Hepatocyte (in vitro differentiated cells): ENCODE data around the gene PLCXD3. TPM values are rescaled to one million over a fixed set of nuclear protein-coding genes. Genes with fewer than 3 reads are reported as not detected.

Experiments
- DNase-seq: peaks from one replicate; pipeline ENCODE4 v3.0.0-alpha.2; 2016; ENCODE audit warnings: low spot score
- H2AFZ ChIP-seq: fragments of 200-600 bp; sonication (generic); 2 replicates; pipeline ENCODE4 v1.6.0; 2016; ENCODE audit warnings: antibody characterized with exemption, mild to moderate bottlenecking
- H3K27ac ChIP-seq: fragments of 200-600 bp; sonication (generic); 2 replicates; pipeline ENCODE4 v1.5.1; 2016; ENCODE audit warnings: mild to moderate bottlenecking
- H3K27me3 ChIP-seq: fragments of 200-600 bp; sonication (generic); 2 replicates; pipeline ENCODE4 v1.6.1; 2016
- H3K36me3 ChIP-seq: fragments of 200-600 bp; sonication (generic); replicated peaks from 2 replicates; pipeline ENCODE4 v1.5.1; 2016; ENCODE audit warnings: low read depth; ENCODE audit not compliant: insufficient read depth
- H3K4me1 ChIP-seq: fragments of 200-600 bp; sonication (generic); 2 replicates; pipeline ENCODE4 v1.5.1; 2016; ENCODE audit warnings: mild to moderate bottlenecking, moderate library complexity; ENCODE audit not compliant: insufficient read depth
- H3K4me2 ChIP-seq: fragments of 200-600 bp; sonication (generic); 2 replicates; pipeline ENCODE4 v1.6.0; 2016
- H3K4me3 ChIP-seq: fragments of 200-600 bp; sonication (generic); 2 replicates; pipeline ENCODE4 v1.5.1; 2016; ENCODE audit warnings: mild to moderate bottlenecking
- H3K79me2 ChIP-seq: fragments of 200-600 bp; sonication (generic); 2 replicates; pipeline ENCODE4 v1.6.0; 2017; ENCODE audit warnings: mild to moderate bottlenecking
- H3K9me2 ChIP-seq: fragments of 200-600 bp; sonication (generic); replicated peaks from 2 replicates; pipeline ENCODE4 v1.6.0; 2017; ENCODE audit warnings: mild to moderate bottlenecking; ENCODE audit not compliant: insufficient read depth
- H3K9me3 ChIP-seq: fragments of 200-600 bp; sonication (generic); 2 replicates; pipeline ENCODE4 v1.5.1; 2016; ENCODE audit warnings: low read depth, mild to moderate bottlenecking
- H4K20me1 ChIP-seq: fragments of 200-600 bp; sonication (generic); 2 replicates; pipeline ENCODE4 v1.6.0; 2016; ENCODE audit warnings: mild to moderate bottlenecking; ENCODE audit not compliant: insufficient read depth, poor library complexity, severe bottlenecking
- EZH2 ChIP-seq: fragments of 200-600 bp; sonication (generic); IDR thresholded peaks from 2 replicates; pipeline ENCODE4 v1.6.1; 2016; ENCODE audit warnings: antibody characterized with exemption, mild to moderate bottlenecking, borderline replicate concordance
- EZH2phosphoT487 ChIP-seq: fragments of 200-600 bp; sonication (generic); IDR thresholded peaks from one replicate; pipeline ENCODE4 v1.6.1; 2018; ENCODE audit warnings: antibody characterized with exemption, mild to moderate bottlenecking, low read depth, moderate library complexity; ENCODE audit not compliant: unreplicated experiment, severe bottlenecking
- WGBS: methylation state at CpG from one replicate; pipeline ENCODE4 v1.1.6; 2016; ENCODE audit warnings: low lambda C conversion rate; ENCODE audit errors: missing lambda C conversion rate; 5-methylcytosine and 5-hydroxymethylcytosine counted together
- polyA plus RNA-seq: library from polyadenylated mRNA; unstranded; fragments of >200 nt; fragmentation: Nextera tagmentation; extraction: Ambion mirVana; gene quantifications from 2 replicates; pipeline ENCODE4 v1.2.1, GENCODE V29; 2016
- total RNA-seq: library from RNA; depleted of rRNA; stranded (reverse); fragments of >200 nt; gene quantifications from 2 replicates; pipeline ENCODE4 v1.2.3, GENCODE V29; 2014
- TF ChIP-seq, protein P1 (sequence below): fragments of 200-600 bp; sonication (generic); IDR thresholded peaks from 2 replicates; pipeline ENCODE4 v1.5.1; 2016; ENCODE audit warnings: antibody characterized with exemption, mild to moderate bottlenecking; ENCODE audit not compliant: poor library complexity

PLCXD3 gene
- total and polyA plus RNA-seq, 2 experiments from 2014 or later: 0.47 to 2.2 TPM

DNA sequence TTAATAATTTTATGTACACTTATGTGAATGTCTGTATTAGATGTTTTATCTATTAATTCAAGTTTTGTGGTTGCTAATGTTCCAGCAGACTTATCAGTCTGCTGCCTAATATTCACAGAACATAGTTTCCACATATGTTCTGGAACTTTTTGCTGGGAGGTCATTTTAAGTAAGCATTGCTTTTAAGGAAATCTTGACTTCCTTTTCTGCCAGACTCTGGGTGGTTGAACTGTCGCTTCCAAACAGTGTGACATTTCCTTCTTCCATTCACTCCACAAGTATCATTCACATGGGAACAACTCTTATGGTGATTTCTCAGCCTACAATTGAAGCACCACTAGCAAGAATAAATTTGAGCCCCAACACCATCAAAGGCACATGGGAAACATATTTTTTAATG, 82.9 kb downstream of the PLCXD3 start:
- no peak overlapping the region for H3K27ac ChIP-seq
- TF ChIP-seq, protein P1, sequence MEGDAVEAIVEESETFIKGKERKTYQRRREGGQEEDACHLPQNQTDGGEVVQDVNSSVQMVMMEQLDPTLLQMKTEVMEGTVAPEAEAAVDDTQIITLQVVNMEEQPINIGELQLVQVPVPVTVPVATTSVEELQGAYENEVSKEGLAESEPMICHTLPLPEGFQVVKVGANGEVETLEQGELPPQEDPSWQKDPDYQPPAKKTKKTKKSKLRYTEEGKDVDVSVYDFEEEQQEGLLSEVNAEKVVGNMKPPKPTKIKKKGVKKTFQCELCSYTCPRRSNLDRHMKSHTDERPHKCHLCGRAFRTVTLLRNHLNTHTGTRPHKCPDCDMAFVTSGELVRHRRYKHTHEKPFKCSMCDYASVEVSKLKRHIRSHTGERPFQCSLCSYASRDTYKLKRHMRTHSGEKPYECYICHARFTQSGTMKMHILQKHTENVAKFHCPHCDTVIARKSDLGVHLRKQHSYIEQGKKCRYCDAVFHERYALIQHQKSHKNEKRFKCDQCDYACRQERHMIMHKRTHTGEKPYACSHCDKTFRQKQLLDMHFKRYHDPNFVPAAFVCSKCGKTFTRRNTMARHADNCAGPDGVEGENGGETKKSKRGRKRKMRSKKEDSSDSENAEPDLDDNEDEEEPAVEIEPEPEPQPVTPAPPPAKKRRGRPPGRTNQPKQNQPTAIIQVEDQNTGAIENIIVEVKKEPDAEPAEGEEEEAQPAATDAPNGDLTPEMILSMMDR: no peak
- TF ChIP-seq EZH2 (no peak), EZH2phosphoT487 (no peak)
- H3K4me1 ChIP-seq: no peaks in the 10 kb centered on the region
- H2AFZ ChIP-seq: no peak overlapping the region
- H3K27me3 ChIP-seq: no peaks in the 10 kb centered on the region
- no peaks in the 10 kb centered on the region for H4K20me1 ChIP-seq
- DNase-seq: no peak
- no peak overlapping the region for H3K4me2 ChIP-seq
- 77% methylated on average over 1 of the region's 1 CpG for WGBS
- H3K79me2 ChIP-seq: no peaks in the 10 kb centered on the region
- H3K9me3 ChIP-seq: no peaks in the 10 kb centered on the region
- H3K36me3 ChIP-seq: no peaks in the 10 kb centered on the region
- H3K4me3 ChIP-seq: no peak overlapping the region
- H3K9me2 ChIP-seq: no peaks in the 10 kb centered on the region

DNA sequence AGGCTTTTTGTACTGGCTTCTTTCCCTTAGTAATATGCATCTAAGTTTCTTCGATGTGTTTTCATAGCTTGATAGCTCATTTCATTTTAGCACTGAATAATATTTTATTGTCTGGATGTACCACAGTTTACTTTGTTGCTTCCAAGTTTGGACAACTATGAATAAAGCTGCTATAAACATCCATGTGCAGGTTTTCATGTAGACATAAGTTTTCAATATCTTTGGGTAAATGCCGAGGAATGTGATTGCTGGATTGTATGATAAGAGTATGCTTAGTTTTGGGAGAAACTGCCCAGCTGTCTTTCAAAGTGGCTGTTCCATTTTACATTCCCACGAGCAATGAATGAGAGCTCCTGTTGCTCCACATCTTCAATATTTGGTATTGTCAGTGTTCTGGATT, 84.7 kb downstream of the PLCXD3 start:
- H2AFZ ChIP-seq: no peak overlapping the region
- H3K79me2 ChIP-seq: no peaks in the 10 kb centered on the region
- 81% methylated on average over 3 of the region's 3 CpGs for whole genome bisulfite sequencing
- H3K4me3 ChIP-seq: no peak overlapping the region
- H3K4me1 ChIP-seq: no peaks in the 10 kb centered on the region
- no peaks in the 10 kb centered on the region for H3K36me3 ChIP-seq
- H3K9me2 ChIP-seq: no peaks in the 10 kb centered on the region
- no peak overlapping the region for H3K27ac ChIP-seq
- no peak overlapping the region for H3K4me2 ChIP-seq
- TF ChIP-seq, protein P1: no peak
- TF ChIP-seq EZH2phosphoT487: no peak
- no peak for TF ChIP-seq EZH2
- H4K20me1 ChIP-seq: no peaks in the 10 kb centered on the region
- H3K27me3 ChIP-seq: no peaks in the 10 kb centered on the region
- H3K9me3 ChIP-seq: no peaks in the 10 kb centered on the region
- DNase-seq: no peak

DNA sequence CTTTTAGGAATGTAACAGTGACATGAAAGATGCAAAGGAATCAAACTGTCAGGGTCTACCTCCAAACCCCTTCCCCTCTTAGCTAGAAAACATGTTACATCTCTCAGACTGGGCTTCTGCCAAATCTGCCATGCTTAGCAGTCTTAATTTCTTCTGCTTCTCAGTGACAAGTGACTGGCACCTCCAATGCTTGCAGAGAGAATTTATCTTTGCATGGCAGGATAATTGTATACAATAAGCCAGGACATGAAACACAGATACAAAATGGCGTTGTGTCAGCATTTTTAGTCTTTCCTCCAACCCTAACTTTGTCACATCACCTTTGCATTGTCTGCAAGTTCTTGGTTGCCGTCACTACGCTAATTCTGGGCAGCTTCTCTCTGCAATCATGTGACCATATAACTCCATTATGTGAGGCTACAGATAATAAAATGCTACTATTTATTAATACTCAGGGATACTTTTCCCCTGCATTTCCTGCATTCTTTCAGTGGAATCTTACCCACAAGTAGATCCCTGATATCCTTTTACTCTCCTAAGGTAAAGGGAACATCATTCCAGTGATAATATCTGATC, 89.8 kb downstream of the PLCXD3 start:
- Histone ChIP-seq H3K9me3 (no peaks in the 10 kb centered on the region), H4K20me1 (no peaks in the 10 kb centered on the region), H3K79me2 (no peaks in the 10 kb centered on the region), H3K36me3 (no peaks in the 10 kb centered on the region), H3K4me3 (no peak overlapping the region), H3K4me2 (no peak overlapping the region), H3K9me2 (no peaks in the 10 kb centered on the region), H2AFZ (no peak overlapping the region), H3K27me3 (no peaks in the 10 kb centered on the region), H3K27ac (no peak overlapping the region), H3K4me1 (no peaks in the 10 kb centered on the region)
- WGBS: 94% methylated on average over 3 of the region's 3 CpGs
- TF ChIP-seq, protein P1: no peak
- TF ChIP-seq EZH2 (no peak), EZH2phosphoT487 (no peak)
- no peak for DNase-seq
